Activated T-cell treated with anti-CD3 and anti-CD28 coated beads for 4 hours (primary cell): ENCODE results near the gene RERG.
"Not testable (repeated sequence)": the region's sequence is repeated elsewhere in the genome, so short reads cannot be mapped to it uniquely, and the experiment has no call there.

Source experiments
- DNase-seq: peaks from one replicate; pipeline ENCODE4 v3.0.0-alpha.2; 2020

The RERG gene

GRCh38 chr12:15130541-15130940 is 90.7 kb downstream of the RERG start:
- no peak for DNase-seq

DNA sequence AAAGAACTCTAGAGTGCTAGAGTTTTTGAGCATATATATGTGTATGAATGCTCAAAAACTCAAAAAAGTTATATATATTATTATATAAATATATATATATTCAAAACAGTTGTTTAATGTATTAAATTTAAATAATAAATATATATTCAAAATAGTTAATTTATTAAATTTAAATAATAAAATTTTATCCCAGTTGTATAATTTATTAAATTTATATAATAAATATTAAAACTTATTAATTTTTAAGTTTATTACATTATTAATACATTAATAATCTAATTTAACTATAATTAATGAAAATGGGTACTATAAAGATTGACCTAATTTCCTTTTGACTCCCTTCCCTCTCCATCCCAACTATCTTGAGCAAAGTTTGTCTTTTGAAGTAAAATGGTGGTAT is 97.8 kb downstream of the RERG start:
- no peak for DNase-seq

GRCh38 chr12:15122344-15122743 is 98.9 kb downstream of the RERG start:
- no peak for DNase-seq

DNA sequence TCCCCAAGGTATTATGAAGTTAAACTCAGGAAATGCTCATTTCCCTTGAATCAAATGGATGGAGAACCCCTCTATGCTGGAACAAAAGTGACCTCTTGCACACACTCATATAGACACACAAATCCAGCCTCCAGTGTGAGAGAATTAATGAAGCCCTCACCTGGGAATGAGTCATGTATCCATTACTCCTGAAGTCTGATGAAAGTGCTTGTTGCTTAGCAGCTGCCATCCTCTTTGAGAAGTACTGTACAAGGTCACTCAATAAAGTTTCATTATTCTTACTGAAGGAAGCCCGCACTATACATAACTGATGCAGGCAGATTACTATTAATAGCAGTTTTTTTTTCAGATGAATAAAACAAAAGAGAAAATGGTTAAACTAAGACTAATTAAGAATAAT is 102.3 kb downstream of the RERG start:
- DNase-seq: no peak

DNA sequence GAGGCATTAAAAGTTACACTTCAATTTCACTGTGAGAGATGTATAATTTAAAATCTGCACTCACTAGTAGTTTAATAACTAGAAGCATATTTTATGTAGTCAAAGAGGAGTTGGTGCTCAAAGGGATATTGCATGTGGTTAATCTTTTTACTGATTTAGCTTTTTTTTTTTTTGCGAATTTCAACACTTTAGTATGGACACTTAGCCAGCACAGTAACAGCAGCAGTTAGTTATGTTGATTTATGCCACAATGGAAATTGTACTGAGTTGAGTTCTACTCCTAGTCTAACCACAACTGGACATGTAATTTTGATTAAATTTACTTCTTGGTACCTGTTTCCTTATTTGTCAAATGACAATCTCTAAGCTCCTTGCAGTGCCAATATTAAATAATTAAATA is 104.2 kb downstream of the RERG start:
- DNase-seq: no peak

- no peak for DNase-seq
Measured at GRCh38 chr12:15116086-15116485, 105.1 kb downstream of the RERG start.

DNA sequence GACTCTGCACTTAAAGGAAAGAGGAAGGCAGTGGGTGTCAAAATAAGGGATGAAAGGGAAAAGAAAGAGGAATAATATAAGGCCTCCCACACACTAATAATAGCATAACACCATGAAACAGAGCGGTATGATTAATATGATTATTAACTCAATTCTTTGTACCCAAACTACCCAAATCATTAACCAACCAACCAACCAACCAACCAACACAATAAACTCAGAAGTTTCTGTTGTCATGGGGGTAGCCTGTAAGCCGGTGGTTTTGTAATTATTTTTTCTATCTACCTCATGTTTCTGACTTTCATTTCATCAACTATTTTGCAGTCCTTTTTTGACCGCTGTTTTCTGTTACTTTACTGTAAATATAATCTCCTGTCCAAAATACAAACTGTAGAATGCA is 105.8 kb downstream of the RERG start:
- no peak for DNase-seq

GRCh38 chr12:15114501-15114900 is 106.7 kb downstream of the RERG start:
- DNase-seq: no peak

DNA sequence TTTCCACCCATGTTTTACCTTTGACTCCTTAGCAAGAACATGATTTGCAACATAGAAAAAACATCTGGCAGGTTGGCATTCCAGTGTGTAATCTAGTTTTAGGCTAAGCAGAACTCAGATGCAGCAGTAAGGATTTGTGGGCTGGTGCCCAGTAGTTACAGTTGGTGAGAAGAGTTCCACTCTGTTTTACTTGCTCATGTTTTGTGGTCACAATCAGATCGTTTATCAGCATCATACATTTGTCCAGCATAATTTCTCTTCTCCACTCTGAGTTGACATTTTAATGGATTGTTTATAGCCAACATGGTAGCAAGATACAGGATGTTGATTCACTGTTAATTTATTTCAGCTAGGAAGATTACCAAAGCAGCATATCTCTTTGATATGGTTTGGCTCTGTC is 128.4 kb downstream of the RERG start:
- DNase-seq: no peak

DNA sequence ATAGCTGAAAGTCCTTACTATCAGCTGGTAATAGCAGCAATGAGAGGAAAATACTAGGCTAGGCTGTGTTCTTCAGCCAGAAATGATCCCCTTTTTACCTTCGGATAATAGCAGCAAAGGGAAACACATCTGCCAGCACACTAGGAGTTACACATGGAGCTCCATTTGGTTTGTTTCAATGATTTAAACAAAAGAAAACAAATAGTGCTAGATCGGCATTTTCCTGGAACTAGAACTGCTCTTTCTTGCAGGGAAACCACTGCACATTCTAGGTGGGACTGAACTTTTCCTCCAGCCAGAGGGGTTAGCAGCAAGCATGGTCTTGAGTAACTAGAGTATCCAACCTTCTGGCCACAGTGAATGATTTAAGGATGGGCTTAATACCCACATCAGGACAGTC is 130.8 kb downstream of the RERG start:
- DNase-seq: no peak

DNA sequence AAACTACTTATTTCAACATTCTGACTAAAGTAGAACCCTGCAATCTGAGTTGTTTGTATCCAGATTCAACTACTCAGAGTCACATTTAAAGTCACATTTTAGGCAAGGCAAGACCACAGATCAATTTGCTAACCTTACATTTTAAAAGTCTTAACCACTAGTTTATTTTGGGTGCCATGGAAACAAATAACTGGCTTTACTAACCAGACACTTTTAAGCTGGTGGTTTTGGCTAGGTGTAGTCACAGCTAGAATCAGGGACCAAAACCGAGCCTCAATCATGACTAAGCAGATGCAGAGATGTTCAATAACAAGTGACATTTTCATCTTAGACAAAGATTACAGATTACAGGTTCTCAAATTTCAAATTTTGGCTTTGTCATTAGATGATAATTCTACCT is 133.1 kb downstream of the RERG start:
- DNase-seq: no peak

- not testable (repeated sequence) for DNase-seq
Measured at GRCh38 chr12:15077751-15078150, 143.5 kb downstream of the RERG start.

DNA sequence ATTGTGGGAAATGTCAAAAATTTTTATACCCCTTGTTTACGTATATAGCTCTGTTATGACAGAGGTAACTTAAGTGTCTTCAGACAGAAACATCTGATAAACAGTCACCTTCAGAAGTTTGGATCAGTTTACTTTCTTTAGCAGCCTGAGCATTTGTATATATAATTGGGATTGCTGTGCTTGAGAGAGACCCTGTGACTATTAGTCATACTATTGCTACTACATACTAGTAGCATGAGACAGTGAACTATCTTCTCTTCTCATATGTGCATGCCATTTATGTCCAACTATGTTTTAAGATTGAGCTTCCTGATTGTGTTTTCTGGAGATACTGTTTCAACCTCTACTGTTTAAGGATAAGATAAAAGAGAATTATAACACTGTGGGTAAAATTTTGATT is 146.9 kb downstream of the RERG start:
- no peak for DNase-seq

DNA sequence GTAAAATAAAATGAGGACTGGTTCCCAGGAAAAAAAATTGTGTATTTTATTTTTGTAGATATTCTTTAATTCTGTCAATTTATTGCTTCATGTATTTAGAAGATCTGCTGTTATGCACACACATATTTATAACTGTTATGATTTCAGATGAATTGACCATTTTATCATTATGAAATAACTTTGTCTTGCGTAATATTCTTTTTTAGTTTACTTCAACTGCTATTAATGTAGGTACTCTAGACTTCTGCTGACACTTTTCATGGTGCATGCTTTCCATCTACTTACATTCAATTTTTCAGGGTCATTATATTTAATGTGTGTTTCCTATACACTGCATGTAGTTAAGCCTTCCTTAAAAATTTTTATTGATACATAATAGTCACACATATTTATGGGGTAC is 162.1 kb downstream of the RERG start:
- no peak for DNase-seq
